Stimulated activated CD4-positive, alpha-beta T cell treated with anti-CD3 and anti-CD28 coated beads, Interleukin-1b, Interleukin-23, amount 100 ng/mL, for 4 hours (primary cell): ENCODE measurements around the gene SLC10A3.

Experiments
- DNase-seq, 2 donors: peaks; one replicate each; pipeline ENCODE4 v3.0.0-alpha.2; 2020; ENCODE audit warnings: low read depth in 2 of 2

The SLC10A3 gene, protein sequence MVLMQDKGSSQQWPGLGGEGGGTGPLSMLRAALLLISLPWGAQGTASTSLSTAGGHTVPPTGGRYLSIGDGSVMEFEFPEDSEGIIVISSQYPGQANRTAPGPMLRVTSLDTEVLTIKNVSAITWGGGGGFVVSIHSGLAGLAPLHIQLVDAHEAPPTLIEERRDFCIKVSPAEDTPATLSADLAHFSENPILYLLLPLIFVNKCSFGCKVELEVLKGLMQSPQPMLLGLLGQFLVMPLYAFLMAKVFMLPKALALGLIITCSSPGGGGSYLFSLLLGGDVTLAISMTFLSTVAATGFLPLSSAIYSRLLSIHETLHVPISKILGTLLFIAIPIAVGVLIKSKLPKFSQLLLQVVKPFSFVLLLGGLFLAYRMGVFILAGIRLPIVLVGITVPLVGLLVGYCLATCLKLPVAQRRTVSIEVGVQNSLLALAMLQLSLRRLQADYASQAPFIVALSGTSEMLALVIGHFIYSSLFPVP

DNA sequence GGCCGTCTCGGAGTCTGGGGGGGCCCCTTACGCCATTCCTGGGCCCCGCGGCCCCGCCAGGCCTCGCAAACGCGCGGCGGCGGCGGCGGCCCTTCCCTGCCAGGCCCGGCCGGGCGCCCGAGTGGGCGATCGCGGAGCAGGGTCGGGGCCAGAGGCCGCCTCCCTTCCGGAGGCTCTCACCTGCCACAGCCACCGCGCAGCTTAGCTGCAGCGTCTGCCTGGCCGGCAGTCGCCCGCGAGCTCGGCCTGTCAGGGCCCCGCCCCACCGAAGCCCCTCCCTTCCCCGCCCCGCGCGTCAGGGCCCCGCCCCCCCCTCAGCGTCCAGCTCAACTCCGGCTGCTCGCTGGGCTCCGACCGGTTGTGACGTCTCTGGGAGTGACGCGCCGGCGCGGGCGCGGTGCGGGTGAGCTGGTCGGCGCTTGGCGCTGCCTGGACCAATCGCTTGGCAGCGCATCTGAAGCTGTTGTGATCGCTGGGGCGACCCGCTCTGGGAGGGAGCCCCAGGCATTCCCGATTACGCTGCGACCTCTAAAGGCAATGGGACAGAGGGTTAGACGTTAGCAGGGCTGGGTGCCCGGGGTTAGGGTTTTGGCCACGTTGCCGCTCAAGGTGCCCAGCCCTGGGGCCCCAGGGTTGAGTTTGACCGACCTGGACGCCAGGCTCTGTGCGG, at the start of gene SLC10A3:
Gene SLC10A3 (minus strand): TSS at position 216 of the 670 bp plus-strand sequence. CDS start 1,689 bp downstream, outside the sequence.
- DNase-seq: peak; percentile 72 to 83

DNA sequence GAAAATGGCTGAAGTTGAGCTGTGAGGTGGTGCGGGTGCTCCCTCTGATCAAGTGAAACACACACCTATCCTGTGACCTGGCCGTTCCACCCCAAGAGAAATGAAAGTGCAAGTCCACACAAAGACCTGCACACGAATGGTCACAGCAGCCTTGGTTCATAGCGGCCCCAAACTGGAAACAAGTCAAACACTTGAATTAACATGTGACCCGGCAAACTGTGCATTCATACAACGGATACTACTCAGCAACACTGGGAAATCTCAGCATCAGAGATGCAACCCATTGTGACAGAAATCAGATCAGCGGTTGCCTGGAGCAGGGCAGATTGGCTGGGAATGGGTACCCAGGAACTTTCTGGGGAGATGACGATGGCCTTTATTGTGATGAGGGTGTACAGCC, 48.6 kb upstream of the SLC10A3 start:
- DNase-seq: no peak

DNA sequence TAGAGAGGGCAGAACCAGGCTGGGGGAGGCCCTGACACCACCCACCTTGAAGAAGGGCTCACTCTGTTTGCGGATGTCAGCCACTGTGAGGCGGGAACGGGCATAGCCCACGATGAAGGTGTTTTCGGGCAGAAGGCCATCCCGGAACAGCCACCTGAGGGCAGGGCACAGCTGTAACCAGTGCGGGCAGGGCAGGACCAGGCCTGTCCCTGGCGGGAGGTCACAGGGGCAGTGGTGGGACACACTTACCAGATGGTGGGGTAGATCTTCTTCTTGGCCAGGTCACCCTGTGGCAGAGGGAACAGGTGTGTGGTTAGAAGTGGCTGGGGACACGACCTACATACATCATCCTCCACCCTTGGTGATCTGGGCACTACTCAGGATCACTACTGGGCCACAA, 45.5 kb upstream of the SLC10A3 start:
- no peak for DNase-seq

DNA sequence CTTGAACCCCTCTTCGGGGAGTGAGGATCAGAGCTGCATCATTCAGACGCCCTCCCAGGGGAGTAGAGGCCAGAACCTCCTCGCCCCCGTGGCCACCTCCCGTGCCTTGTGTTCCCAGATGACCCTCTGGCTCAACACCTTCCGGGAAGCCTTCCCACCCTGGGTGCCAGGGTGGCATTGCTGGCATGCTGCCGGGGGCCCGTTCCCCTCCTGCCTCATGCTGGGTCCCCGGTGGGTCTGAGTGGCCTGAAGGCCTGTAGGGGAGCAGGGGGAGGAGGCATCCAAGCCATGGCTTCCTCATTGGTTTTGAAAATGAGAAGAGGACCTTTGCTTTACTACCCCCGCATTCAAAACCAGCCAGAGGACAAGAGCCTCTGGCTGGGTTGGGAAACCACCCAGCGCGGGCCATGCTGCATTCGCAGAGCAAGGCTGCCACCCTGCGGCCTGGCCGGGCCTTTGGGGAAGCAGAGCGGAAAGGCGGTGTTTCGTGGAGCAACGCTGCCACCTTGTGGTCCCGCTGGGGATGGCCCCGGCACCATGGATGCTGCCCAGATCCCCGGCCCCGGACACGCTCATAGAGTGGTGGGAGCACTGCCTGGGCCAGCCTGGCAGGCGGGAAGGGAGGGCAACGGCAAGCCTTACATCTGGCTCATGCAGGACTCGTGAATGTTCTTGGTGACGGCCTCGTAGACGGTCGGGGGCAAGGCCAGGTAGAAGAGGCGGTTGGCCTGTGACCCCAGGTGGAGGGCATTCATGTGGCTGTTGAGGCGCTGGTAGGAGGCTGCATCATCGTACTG, 44.3 kb upstream of the SLC10A3 start:
- DNase-seq: peak; percentile 81 to 92

DNA sequence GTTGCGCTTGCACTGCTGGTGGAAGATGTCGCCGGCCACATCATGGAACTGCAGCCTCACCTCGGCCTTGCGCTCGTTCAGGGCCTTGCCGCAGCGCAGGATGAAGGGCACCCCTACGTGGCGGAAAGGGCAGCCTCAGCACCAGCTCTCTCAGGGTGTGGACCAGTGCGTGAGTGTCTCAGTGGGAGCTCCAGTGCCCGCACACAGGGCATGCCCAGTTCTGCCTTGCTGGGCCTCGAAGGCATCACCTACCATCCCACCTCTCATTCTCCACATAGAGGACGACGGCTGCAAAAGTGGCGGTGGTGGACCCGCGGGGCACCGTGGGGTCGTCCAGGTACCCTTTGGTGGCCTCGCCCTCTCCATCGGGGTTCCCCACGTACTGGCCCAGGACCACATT, 42.3 kb upstream of the SLC10A3 start:
- no peak for DNase-seq

DNA sequence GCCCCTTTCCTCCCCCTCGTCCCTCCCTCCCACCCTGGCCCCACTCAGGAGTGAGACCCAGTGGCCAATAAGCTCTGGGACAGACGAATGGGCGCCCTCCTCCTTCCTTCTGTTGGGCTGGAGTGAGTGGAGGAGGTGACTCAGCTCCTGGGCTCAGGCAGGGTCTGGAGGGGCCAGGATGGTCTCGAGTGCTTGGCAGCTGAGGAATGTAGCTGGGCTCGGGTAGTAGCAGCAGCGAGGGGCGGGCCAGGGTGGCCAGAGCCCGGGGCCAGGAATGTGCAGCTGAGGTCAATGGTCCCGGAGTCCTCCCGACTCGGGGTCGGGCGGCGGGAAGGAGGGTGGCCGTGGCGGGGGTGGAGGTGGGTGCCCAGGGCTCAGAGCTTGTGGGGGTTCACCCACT, 41.2 kb upstream of the SLC10A3 start:
- no peak for DNase-seq

DNA sequence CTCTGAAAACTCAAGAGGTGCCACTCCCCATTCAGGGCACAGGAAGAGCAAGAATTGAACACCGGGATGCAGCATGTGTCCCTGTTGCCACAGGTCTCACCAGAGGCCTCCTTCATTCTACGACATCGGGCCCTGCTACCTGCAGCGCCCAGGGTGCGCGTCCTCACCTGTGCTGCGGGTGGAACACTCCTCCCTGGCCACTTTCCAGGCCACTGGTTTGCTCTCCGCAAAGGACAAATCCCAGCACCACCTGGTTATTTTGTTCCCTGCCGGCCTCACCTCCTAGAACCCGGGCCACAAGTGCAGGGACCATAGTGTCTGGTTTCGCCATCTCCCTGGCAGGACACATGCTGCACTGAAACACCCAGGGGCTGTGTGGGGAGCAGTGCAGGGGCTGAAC, 39.9 kb upstream of the SLC10A3 start:
- DNase-seq: no peak

DNA sequence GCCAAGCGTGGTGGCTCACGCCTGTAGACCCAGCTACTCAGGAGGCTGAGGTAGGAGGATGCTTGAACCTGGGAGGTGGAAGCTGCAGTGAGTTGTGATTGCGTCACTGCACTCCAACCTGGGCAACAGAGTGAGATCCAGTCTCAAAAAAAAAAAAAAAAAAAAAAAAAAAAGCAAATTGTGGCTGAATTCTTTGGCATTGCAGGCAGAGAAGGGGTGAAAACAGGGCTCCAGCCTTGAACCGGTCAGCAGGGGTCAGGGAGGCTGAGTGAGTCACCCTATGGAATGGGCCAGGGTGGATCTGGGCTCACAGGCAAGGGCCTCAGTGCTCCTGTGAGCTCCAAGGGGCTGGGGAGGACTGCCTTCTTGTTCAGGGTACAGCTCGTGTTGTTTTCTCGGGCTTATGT, 38.8 kb upstream of the SLC10A3 start:
- DNase-seq: no peak

DNA sequence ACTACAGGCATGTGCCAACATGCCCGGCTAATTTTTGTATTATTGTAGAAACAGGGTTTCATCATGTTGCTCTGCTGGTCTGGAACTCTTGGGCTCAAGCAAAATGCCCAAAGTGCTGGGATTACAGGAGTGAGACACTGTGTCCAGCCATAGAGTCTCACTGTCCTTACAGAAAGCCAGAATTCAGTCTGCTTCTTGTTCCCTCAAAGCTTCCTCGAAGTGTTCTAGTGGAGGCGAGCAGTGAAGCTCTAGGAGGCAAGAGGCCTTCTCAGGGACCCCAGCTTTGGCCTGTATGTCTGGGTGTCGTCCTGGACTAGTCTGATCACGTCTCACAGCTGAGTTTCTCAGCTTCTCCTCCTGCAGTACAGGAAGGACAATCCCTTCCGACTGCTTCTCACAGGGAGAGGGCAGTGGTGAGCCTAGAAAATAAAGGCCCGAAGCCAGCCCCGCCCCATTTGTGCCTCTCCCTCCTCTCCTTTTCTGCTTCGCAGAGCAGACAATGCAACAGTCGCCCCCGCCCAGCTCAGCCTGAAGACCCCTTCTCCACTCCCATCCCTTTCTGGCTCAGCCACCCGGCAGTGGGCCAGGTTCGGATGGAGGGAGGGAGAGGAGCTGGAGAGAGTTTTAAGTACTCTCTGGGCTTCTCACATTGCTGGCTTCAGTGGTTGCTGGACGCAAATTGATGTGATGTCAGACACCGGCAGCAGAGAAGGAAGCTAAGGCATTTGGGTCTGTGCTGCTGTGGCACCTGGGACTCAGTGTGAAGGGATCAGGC, 36.7 kb upstream of the SLC10A3 start:
- peak; percentile 31 to 49 for DNase-seq

DNA sequence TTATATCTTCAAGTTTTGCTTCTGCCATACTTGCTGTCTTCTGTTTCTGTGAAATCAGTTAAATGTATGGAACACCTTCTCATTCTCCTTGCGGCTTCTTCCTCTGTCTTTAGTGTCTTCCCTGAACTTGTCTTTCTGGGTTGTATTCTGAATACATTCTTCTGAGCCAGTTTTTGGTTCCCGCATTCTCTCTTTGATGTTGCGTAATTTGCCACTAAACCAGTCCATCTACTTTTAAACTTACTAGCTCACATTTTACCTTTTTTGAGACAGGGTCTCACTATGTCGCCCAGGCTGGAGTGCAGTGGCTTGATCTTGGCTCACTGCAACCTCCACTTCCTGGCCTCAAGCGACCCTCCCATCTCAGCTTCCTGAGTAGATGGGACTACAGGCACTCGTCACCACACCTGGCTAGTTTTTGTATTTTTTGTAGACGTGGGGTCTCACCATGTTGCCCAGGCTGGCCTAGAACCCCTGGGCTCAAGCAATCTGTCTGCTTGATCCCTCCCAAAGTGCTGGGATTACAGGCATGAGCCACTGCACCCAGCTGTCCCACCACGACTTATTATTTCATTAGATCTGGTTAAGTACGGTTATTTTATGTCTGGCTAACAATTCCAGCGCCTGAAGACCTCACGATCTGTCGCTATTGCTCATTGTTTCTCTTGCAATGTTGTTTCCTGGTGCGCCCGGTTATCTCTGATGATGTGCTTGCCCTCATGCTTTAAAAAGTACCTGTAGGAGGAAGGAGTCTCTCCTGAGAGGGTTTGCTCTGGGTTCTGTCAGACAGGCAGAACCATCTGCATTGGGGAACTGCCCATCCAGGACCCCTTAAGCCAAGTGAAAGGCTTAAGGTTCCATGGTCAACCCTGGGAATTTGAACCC, 35.4 kb upstream of the SLC10A3 start:
- no peak for DNase-seq

DNA sequence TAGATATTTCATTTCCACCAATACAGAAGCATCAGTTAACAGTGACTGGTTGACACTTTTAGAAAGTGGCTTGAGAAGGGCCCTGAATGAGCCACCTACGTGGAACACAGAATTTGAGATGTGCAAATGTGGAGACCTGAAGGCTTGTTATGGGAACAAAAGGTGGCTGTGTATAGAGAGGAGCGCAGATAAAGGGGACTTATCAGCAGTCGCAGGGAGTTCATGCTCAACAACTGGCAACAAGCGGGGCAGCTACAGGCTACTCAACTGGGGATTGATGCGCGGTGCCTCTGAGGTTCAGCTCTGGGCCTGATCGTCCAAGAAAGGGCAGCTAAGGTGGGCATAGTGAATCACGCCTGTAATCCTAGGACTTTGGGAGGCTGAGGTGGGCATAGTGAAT, 29.0 kb upstream of the SLC10A3 start:
- DNase-seq: no peak

DNA sequence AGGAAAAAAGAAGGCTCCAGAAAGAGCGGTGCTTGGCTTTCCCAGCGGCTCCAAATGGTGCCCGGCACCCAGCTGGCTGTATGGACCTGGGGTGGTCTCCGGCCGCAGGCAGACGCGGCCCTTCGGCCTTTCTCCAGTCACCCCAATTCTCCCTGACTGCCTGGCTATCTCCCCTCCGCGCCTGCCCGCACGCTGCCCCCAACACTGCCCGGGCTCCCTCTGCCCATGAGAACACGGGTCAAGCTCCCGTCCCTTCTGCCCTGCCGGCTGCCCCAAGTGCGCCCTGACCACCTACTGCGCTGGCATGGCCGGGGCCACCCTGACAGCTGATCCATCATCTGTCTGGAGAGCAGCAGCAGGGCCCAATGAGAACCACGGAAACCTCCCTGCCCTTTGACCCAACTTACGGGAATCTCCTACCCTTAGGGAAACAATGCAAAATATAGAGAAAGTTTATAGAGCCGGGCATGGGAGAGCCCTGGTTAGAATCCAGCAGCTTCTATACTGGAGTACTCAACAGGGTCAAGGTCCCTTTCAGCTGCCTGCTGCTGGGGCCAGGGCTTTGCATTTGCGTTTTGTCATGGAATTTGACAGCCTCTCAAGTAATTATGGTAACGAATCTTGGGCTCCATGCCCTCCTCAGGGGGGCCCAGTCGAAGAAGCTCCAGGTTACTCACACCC, 26.8 kb upstream of the SLC10A3 start:
- DNase-seq: no peak

DNA sequence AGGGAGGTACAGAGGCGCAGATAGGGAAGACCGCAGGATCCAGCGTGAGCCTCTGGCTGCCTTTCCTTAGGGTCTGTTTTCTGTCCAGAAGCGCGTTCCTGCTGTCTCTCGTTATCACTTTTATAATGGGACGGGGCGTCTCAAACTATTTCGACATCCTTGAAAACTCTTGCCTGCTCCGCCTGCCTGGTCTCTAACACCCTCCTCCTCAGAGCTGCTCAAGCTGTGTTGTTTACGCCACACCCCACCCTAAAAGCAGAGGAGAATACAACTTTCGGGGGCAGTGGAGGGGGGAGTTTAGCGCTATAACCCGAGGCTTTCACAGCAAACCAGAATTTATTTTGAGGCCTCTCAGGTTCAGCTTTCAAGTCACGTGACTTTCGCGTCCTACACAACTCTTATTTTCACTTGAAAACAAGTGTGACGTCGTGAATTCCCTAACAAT, 26.2 kb upstream of the SLC10A3 start:
- no peak for DNase-seq

DNA sequence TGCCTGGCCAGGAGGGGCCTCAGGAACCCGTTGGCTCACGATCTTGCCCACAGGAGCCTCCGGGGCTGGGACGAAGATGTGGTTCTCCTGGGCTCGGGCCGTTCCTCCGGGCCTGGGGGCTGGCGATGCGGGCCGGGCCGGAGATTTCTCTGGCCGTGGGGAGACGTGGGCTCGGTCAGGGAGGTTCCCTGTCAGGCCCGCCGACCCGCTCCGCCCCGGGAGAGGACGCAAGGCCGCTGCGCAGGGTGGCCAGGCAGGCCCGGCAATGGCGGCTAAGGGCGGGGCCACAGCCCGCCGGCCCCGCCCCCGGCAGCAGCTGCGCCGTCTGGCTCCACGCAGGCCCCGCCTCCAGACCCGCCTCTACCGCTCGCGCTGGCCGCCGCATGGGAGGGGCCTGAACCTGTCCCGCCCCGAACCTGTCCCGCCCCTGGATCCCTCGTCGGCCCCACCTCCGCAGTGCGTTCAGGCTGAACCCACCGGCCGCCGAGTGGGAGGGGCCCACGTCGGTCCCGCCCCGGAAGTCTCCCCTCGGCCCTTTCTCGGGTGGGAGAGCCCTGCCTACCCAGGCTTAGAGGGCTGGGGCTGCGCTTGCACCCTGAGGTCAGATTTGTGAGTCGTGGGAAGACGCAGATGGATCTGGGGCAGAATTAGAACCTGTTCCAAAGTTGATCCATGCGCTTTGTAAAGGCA, 25.7 kb upstream of the SLC10A3 start, which contains the start of gene FAM3A:
Gene FAM3A (minus strand): TSS at position 267 of the 690 bp plus-strand sequence. CDS start 460 bp downstream, outside the sequence.
- peak; percentile 90 for DNase-seq

DNA sequence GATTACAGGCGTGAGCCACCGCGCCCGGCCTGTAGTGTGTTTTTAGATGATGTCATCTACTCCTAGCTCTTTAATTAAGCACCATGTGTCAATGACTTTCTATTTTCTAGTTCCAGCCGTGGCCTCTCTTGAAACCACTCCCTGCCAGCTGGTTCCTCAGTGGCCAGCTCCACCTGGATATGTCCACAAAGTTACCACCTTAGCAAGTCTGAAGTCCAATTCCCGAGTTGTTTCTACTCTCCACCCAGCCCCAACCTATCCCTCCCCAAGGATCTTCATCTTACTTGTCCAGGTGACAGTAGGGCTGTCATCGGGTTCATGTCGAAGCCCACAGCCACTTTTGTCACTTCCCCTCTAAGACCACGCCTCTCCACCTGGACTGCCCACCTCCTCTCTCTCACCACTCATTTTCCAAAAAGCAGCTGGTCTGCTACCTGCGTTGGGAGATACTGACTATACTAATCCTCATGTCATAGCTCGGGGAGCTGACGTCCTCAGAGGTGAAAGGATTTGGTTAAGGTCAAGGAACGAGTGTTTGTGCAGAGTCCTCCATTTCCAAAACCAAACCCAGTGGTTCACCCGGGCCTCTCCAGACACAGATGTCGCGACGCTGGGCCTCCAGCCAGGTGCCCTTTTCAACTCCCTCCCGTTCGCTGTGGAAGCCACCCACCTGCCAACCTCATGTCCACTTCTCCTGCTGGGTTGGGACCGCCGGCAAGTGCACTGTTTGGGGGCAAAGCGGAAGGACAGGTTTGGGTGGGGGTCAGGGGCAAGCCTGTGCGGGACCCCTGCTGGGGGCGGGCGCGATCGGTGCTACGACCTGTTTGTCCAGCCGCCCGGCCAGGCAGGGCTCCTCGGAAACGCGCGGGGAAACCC, 24.9 kb upstream of the SLC10A3 start:
- DNase-seq: no peak

DNA sequence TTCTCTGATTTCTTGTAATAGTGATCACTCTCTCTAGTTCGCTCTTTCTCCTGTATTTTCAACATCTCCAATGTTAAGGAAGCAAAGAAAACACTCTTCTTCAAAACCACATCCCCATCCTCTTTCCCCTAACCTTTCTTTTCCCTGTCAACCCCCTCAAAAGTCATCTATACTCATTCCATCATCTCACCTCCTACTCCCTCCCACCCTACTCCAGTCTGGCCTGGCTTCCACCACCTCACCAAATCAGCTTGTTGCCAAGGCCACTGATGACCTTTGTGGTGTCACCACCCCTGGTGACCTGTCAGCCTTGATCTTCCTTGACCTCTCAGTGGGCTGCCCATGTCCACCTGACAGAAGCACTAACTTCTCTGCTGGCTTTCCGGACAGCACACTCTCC, 23.3 kb upstream of the SLC10A3 start:
- no peak for DNase-seq

DNA sequence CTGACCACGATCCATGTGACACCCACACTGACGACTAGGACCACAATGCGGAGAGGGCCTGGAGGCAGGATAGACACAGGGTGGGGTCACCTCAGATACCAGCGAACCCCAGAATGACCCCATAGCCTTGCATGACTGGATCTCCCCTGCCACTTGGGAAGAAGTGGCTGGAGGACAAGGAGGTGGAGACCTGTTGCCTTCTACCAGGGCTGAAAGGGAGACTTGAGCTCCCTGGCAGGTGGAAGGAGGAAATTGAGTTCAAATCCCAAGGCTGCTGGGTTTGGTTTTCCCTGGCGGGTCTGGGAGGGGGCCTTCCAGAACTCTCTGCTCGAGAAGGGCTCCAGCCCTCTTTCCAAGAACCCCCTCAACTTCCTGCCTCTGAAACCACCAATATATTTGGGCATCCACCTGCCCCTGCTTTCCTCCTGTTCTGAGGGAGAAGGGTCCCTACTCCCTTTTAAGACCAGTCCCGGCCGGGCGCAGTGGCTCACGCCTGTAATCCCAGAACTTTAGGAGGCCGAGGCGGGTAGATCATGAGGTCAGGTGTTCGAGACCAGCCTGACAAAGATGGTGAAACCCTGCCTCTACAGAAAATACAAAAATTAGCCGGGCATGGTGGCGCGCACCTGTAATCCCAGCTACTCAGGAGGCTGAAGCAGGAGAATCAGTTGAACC, 22.6 kb upstream of the SLC10A3 start:
- no peak for DNase-seq

DNA sequence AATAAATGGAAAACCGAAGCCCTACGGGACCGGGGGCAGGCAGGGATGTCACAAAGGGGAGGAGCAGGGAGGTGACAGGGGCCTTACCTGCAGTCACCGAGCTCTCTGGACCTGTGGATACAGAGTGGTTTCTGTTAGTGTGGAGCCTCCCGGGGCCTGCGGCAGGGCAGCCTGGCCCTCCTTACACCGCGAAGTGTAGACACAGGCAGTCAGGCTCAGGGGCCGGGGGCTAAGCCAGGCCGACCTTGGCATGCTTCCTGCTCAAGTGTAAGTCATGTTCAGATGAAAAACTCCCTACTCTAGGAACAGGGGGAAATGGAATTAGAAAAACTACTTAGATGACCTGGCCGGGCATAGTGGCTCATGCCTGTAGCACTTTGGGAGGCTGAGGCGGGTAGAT, 21.3 kb upstream of the SLC10A3 start:
- no peak for DNase-seq
